HT-29 (cell line): Measurements from ENCODE around the gene SLC9A4. TPM values are rescaled to one million over a fixed set of nuclear protein-coding genes. Genes with fewer than 3 reads are reported as not detected.
A peak's percentile ranks its signal among the peaks of the same experiment; 100 is the strongest.

ENCODE experiments used
- DNase-seq: peaks from one replicate; pipeline ENCODE4 v3.0.0-alpha.2; 2015; ENCODE audit warnings: low spot score
- total RNA-seq: library from RNA; depleted of rRNA; stranded (reverse); fragments of >200 nt; shearing (Covaris generic); gene quantifications from 2 replicates; pipeline ENCODE4 v1.2.3, GENCODE V29; 2014; rRNA removed

Gene SLC9A4, protein sequence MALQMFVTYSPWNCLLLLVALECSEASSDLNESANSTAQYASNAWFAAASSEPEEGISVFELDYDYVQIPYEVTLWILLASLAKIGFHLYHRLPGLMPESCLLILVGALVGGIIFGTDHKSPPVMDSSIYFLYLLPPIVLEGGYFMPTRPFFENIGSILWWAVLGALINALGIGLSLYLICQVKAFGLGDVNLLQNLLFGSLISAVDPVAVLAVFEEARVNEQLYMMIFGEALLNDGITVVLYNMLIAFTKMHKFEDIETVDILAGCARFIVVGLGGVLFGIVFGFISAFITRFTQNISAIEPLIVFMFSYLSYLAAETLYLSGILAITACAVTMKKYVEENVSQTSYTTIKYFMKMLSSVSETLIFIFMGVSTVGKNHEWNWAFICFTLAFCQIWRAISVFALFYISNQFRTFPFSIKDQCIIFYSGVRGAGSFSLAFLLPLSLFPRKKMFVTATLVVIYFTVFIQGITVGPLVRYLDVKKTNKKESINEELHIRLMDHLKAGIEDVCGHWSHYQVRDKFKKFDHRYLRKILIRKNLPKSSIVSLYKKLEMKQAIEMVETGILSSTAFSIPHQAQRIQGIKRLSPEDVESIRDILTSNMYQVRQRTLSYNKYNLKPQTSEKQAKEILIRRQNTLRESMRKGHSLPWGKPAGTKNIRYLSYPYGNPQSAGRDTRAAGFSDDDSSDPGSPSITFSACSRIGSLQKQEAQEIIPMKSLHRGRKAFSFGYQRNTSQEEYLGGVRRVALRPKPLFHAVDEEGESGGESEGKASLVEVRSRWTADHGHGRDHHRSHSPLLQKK
- total RNA-seq = not detected in 2 replicates

DNA sequence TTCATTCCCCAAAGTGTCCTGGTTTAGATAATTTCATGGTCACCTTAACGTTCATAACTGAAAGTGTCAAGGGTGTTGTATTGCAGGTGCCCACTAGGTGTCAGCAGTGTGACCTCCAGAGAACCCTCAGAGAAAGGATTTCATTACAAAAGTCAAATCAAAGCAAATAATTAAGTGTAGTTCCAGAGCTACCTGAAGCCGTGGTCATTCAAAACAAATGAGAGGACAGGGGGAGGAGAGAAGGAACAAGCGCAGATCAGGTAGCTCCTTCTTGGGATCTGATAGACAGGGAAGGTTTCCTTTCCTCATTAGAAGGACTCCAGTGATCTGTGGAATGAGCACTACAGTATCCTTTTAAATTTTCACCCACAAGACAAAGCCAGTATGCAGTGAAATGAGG, at the start of gene SLC9A4:
SLC9A4 (plus strand) TSS at position 207 of the 400 bp plus-strand sequence. CDS start 534 bp downstream, outside the sequence.
- peak; percentile 83 for DNase-seq

DNA sequence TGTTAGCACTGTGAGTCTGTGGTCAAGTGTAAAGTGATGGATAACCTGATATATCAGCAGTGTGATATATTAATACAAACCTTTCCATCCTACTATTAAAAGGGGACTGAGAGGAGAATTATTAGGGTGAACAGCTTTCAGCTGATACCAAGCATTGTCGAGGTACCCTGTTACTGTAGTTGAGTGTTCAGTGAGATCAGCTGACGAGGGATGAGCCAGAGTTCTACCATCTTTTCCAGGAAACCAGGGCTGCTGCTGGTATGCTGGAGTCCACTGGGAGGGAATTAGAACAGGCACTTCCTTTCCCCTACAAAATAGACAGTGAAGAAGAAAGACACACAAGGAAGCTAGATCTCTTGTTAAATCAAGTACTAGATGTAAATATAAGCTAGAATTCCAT, 49.7 kb upstream of the SLC9A4 start:
- DNase-seq = no peak

DNA sequence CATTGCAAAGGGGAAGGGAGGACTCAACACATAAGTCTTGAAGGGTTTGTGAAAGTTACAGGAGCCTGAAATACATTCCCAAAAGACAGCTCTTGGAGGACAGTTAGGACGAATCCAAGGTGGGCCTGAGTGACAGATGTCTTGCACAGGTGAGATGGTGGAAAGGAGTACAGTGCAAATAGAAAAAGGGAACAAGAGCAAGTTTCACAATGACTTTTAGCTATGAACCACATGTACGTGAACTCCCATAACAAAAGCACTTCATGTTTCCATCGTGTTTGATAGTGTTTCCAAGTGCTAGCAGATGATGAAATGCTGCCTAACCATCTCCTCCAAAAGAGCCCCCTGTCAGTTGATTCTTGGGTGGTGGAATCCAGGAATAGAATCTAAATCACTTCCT, 48.3 kb upstream of the SLC9A4 start:
- no peak for DNase-seq

DNA sequence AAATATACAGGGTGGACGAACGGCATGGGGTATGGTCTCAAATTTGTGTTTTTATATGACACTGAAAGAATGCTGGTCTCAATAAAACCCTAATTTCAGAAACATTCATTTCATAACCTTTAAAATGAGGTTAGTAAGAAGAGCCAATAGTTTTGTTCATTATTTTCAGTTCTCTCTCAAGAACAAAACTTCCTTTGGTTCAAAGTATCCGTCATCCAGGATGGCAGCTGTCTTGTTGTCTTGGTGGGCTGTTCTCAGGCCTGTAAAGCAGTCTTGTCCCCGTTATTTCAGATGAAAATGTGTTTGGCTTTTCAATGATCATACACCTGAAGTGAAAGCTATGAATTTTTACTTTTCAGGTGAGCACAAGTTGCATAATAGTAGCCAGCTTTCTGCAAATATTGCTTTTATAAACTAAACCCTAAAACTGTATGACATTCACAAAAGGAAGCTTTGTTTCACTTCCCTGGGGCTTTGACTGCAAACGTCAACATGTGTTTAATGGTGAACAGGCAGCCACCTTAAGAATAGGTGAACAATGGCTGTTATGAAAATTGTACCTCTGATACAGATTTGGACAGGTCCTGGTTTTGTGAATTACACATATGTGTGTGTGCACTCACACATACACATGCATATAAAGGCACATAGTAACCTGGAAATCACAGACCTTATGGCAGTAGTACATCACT, 47.4 kb upstream of the SLC9A4 start:
- DNase-seq = no peak

DNA sequence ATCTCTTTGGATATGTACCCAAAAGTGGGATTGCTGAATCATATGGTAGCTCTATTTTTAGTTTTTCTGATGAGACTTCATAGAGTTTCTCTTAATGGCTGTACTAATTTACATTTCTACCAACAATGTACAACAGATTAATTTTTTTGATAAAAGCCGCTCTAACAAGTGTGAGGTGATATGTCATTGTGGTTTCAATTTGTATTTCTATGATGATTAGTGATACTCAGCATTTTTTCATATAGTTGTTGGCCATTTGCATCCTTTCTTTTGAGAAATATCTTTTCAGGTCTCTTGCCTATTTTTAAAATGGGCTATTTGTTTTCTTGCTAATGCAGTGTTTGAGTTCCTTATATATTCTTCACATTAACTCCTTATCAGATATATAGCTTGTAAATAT, 45.8 kb upstream of the SLC9A4 start:
- no peak for DNase-seq

DNA sequence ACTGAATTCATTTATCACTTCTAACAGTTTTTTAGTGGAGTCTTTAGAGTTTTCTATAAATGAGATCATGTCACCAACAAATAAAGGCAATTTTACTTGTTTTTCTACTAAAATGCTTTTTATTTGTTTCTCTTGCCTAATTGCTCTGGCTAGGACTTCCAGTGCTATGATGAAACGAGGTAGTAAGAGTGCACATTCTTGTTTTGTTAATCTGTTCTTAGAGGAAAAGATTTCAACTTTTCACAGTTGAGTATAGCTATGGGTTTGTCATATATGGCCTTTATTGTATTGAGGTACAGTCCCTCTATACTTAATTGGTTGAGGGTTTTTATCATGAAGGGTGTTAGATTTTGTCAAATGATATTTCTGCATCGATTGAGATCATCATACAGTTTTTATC, 44.5 kb upstream of the SLC9A4 start:
- DNase-seq = no peak

DNA sequence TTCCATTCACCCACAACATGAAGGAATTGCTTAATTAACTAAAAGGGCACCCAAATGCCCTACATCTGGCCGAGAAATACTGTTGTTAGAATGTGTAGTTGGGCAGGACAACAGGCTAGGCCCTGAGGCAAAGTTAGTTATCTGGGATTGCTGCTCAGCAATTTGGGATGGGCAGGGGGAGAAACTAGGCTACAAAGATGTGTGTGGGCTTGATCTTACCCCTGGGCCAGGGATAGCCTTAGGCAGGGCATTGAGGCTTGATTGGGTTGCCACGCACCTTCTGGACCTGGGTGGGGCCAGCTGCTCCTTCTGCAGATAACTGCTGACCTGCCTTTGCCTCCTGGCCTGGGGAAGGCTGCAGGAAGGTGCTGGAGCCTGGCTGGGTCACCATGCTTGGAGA, 40.6 kb upstream of the SLC9A4 start:
- no peak for DNase-seq

DNA sequence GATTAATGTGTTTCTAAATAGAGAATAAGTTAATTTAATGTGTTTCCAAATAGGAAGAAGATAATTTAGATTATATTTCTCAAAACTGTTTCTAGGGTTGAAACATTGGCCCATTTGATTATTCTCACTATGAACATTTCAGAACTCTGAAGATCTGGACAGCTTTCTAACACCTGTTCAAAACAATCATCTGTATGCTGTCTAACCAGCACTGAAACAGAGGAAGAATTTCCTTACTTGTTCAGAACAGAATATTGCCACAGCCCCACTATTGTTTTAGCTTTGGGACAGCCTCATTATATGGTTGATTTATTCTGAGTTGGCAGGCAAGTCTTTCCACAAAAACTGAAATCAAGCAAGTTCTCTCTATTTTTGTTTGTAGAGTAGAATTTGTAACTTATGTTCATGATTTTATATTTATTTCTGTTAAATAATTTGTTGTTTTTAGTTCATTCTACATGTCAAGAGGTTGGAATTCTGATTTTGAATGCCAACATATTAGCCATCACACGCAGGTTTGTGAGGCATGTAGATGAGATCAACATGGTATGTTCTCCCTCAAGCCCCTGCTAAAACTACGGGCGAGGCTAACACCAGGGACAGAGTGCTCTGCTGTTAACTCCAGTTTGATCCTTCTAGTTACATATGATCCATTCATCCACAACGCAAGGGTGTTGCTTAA, 38.9 kb upstream of the SLC9A4 start:
- DNase-seq = no peak

DNA sequence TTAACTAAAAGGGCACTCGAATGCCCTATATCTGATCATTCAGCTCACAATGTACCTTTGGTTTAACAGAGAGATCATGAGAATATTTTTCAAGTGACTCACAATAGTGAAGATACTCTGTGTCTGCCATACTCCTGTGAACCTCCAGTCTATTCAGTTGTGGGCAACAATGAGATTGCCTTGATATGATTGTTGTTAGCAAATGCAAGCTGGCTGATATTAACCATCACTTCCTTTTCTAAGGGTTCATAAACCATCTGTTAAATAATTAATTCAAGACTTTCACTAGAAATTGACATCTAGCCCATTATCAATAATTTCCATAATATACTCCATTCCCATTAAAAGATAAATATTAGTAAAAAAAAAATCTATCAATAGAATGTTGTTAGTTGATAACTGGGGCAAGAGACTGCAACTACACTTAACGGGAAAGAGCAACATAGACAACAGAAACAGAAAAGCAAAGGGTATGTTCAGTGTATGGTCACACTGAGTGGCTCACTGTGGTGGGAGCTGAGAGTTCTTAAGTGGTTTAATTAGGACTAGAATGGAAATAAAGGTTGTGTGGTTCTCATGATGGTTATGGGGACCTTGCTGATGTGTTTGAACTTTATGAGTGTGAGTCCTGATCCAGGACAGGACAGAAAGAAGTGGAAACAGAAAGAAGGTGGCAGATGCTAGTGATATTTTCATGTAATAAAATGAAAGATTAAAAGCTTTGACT, 38.2 kb upstream of the SLC9A4 start:
- no peak for DNase-seq

DNA sequence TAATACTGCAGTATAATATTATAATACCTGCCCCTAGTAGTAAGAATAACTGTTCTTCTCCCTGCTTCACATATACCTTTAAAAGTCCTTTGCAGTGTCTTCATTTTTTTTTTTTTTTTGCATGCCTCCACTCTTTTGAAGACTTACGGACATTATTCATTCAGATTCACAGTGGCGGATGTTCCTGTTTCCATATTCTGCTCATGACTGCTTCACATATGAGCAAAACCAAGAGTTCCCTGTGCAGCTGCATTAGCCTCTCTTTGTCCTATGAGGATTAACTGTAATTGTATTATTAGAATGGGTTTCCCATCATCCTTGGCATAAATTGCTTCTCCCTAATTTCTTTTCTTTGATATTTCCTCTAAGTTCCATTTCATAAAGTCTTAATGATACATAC, 37.3 kb upstream of the SLC9A4 start:
- no peak for DNase-seq

DNA sequence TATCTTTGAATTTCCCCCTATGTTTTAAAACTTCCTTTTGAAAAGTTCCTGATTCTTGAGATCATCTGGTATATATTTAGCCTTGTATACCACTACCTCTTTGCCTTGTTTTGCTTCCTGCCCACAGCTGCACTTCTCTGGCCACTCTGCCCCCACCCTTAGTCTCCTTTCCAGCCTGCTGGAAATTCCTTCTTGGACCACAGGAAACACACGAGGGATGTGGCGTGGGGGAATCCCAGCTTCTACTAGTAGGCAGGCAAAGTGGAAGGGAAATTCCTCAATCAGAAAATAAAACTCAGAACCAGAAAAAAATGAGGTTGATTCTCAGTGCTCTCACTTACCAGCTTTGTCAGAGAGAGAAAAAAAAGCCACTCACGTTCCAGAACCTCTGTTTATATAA, 36.7 kb upstream of the SLC9A4 start:
- no peak for DNase-seq

DNA sequence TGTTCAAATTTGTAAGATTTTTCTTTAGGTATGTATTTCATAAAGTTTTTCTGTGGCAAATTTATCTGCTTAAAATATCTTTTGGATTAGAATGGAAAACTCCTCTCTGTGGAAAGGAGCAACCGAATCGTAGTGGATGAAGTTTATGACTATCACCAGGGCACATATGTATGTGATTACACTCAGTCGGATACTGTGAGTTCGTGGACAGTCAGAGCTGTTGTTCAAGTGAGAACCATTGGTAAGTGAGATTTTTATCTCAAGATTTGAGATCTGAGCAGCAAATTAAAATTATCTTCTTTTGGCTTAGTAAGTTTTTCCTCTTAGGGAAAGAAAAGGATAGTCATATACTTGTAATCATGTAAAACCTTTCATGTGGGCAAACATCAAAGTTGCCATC, 35.9 kb upstream of the SLC9A4 start:
- no peak for DNase-seq

DNA sequence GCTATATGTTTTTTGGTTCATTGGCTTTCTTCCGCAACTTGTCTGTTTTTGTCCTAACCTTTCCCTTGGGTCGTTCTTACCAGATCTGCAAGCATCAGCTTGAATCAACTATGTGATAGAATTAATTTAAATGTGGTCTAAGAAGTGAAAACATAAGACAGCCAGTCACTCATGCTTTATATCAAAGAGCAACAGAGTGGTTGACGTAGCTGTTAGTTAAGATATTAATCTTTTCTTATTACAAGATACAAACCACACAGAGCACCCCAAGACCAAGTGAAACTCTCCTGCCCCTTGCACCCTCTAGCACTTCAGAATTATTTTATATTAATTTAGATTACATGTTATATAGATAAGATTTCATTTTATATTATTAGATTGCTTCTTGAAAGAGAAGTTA, 34.9 kb upstream of the SLC9A4 start:
- DNase-seq = no peak

DNA sequence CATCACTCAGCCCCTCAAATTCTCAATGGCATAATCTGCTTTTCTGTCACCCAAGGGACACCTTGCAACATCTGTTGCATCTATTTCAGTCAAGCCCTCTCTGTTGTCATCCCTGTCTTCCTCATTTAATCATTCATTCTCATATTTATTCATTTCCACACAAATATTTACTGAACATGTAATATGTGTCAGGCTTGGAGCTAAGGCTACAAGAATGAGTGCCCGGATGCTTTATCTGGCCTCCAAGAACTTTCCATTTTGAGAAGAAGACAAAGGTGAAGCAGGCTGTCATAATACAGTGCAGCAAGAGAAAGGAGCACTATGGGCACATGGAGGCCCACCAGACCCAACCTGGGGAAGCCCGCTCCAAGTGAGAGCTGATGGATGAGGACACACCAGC, 34.4 kb upstream of the SLC9A4 start:
- DNase-seq = no peak

DNA sequence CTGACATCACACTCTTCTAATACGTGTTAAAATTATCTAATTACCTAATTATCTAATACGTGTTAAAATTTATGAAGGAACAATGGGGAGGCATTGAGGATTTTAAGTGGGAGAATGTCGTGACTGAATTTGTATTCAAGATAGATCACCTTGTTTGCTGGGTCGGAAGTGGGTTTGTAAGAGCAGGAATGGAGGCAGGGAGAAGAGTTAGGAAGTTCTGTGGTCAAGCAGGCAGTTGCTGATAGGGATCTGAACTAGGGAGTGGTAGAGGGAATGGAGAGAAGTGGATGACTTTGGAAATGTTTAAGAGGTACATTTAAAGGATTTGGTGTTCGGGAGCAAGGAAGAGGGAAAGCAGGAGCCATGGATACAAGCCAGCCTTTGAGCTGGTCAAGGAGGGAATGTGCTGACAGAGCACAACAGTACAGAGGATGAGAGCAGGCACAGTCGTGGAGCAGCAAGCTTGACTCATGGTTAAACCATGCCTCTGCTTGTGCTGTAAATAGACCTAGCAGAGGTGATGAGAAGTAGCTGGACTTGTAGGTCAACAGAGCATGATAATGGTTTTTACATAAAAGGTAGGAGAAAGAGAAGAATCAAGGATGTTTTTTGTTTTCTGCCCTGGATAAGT, 33.8 kb upstream of the SLC9A4 start:
- no peak for DNase-seq

DNA sequence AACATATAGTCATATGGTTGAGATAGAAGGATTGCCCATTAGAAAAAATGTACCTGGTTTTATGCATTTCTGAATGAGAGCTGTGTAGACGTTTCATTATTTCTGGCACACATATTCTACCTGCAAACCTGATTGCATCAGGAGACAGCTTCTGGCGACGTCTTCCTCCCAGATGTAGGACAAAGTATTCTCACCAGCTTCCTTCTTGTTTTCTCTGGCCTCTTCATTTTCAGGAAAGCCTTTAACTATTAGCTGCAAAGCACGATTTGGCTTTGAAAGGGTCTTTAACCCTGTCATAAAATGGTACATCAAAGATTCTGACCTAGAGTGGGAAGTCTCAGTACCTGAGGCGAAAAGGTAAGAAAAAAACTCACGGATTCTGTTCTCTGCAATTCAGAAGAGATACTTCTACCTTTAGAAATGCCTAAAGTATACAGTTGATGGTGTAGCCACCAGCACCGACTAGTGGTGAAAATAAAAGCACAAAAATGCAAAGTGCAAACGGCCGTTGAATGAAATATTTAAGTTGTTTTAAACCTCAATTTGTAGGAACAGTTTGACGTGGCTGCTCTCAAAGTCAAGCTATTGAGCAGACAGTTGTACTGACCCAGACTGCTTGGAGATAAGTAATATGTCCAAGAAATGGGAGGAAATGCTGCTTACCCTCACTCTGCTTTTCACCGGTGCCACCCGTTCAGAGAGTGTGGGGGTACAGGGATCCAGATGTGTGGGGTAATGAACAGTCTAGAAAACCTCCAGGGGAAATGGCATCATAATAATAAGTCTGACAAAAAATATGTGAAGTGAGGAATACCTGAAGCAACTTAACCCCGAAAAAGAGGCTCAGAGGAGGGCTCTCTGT, 29.8 kb upstream of the SLC9A4 start:
- peak; percentile 61 for DNase-seq

DNA sequence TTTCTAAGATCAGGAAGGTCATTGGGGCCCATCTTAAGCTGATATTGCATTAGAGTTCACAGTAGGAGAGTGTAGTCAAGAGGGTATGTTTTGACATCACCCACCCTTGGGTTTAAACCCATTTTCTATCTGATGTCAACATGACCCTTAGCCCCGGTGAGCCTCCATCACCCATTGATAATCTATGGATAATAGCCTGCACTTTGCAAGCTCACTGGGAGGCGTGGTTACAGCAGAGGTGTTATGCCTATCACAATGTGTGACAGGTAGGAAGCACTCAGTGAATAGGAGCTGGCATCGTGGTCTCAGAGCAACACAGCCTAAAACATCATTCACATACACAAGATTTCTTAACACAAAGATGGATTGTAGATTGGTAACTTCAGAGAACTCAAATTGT, 28.8 kb upstream of the SLC9A4 start:
- DNase-seq = no peak

DNA sequence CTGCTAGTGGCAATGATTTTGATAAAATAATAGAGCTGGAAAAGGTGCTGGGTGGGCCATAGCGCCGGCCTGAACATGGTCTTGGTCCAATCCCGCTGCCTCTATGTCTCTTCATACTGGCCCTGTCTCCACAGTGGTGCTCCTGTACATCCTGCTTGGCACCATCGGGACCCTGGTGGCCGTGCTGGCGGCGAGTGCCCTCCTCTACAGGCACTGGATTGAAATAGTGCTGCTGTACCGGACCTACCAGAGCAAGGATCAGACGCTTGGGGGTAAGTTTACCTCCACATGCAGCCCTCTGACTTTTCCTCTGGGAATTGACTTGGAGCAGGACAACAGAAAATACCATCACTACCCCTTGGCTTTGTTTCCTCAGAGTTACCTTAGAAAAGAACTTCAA, 26.1 kb upstream of the SLC9A4 start:
- DNase-seq = no peak

DNA sequence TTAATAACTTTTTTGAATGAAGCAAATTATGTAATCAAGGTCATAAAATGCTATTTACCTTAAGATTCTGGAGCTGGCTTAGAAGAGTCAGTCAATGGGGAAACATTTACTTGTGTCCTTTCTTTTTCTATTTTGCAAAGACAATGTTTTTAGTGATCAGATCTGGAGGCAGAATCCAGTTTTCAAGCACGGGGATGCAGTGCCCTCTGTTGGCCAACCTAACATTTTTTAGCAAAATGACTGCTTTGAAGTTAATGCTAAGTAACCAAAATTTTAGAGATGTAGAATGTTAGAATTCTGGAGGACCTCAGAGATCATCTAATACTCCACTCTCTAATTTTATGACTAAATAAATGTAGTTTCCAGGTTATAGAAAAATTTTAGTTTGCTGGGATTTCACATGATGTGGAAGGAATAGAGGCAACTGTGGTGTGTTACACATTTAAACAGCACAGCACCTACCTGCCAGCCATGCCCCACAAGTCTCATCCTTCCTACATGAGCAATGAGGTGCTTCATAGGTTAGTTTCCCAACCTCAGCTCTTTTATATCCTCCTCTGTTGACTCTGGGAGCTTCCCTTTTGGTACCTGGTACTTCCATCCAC, 23.6 kb upstream of the SLC9A4 start:
- peak; percentile 49 for DNase-seq
